HG03439 (cell line): ENCODE data around the gene PTPN4.
A peak's percentile ranks its signal among the peaks of the same experiment; 100 is the strongest.

Experiments used
- ATAC-seq: cut with Tn5 transposase; IDR thresholded peaks from one replicate; pipeline ENCODE4 v1.9.1; 2021; ENCODE audit warnings: mild to moderate bottlenecking, moderate library complexity; ENCODE audit not compliant: unreplicated experiment

The PTPN4 gene

GRCh38 chr2:119846021-119846420, 86.3 kb downstream of the PTPN4 start:
- no peak for ATAC-seq

DNA sequence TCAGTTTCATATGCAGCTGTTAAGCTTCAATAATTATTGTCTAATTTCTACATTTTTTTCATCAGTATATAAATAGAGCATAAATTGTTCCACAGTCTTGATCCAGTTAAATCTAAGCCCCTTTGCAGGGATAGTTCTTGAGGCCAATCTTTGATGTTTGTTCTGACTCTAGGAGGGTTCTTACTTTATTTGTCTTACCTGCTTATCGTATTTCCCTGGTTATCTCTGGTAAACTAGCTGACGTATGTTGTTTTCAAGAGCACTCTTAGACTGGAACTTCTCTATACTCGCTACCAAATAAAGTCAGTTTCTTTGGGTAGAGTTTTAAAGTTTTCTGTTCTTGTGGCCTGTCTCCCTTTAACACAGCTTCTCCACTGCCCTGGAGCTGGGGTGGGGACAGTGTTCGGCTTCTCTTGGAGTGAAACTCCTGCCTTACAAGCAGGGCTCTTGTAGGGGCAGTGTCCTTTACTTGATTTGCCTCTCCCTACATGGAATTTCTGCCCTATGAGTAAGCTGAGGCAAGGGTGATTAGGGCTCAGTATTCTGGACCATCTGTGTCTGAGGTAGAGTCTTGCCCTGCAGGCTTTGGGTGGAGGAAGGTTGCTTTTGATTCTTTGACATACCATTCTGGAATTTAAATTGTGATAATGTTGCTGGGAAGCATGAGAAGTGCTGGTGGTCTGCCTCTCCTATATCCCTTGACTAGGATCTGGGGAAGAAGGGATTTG, 90.3 kb downstream of the PTPN4 start:
- no peak for ATAC-seq

DNA sequence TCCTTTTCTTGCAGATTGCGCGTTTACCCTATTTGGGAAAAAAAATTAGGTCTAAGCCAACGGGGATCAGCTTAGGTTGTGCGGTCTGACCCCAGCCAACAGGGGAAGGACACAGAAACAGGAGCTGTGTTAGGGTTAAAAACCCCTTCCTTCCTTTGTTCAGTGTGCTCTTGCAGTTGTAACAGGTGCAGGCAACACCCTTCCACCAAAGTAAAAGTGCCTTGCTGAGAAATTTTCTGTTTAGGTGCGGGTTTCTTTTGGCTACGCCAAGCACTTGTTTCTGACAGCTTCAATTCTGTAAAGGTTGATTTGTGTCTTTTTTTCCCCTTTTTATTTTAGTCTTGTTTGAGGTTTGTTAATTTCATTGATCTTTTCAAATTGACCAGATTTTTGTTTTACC, 92.5 kb downstream of the PTPN4 start:
- no peak for ATAC-seq

DNA sequence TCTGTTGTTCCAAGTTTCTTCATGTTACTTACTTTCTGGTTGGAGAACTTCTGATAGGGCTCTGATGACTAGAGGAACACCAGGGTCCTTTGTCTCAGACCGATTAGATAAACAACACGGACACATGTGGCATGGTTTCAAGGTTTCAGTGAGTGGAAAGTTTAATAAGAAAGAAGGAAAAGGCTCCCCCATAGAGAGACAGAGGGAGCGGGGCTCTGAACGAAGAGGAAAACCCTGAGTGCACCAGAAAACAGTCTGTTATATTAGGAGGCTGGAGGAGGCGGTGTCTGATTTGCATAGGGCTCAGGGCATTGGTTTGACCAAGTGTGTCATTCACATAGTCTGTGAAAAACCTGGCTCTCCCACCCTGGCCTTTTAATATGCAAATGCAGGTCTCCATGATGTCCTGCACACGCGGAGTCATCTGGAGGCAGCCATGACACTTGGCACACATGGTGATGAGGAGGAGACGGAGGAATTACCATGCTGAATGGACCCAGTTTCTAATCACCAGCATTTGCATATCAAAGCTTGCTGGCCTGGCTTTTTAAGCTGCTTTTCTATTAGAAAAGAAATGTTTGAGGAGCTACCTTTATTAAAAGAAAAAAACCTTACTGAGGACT, 94.2 kb downstream of the PTPN4 start:
- ATAC-seq, result no peak

DNA sequence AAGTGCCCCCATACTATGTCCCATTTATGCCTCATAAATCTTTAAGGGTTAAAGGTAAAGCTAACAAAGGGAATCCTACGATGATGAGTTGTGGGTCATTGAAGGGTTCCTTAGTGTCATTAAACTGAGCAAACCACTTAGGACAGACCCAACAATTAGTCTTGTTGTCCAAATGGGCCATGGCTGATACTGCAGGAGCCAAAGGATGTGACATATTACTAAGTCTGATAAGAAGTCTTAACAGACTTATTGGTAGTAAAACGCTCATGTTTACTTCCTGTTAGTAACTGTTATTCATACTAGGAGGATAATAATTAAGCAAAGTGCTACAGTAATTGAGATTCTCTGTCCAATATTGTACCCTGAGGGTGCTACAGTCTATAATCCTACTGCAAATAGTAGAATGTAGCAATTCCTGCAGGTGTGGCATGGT, 96.8 kb downstream of the PTPN4 start:
- no peak for ATAC-seq

DNA sequence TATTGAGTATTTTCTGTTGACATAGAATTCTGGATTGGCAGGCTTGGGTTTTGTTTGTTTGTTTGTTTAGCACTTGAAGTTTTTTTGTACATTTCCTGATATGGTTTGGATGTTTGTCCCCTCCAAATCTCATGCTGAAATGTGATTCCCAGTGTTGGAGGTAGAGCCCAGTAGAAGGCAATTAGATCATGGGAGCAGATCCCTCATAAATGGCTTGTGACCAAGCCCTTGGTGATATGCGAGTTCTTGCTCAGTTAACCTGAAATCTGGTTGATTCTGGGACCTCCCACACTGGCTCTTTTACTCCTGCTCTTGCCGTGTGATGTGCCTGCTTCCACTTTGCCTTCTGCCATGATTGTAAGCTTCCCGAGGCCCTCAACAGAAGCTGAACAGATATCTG, 98.0 kb downstream of the PTPN4 start:
- ATAC-seq, result no peak

DNA sequence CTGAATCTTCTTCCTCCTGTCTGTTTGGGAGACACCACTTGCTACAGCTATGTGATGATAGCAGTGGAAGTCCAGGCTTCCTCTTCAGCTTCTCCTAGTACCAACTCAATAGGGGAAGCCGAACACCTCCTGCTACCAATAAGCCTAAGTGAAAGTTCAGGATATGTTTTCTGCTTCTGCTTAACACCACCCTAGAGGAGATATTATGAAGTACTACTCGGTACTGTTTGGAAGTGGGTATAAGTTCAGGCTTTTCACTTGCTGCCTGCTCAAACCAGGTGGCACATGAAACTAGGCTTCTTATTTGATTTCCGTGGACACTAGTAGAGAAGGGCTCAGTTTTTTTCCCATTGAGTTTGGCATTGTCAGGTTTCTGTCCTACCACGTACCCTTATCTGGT, 99.8 kb downstream of the PTPN4 start:
- no peak for ATAC-seq

DNA sequence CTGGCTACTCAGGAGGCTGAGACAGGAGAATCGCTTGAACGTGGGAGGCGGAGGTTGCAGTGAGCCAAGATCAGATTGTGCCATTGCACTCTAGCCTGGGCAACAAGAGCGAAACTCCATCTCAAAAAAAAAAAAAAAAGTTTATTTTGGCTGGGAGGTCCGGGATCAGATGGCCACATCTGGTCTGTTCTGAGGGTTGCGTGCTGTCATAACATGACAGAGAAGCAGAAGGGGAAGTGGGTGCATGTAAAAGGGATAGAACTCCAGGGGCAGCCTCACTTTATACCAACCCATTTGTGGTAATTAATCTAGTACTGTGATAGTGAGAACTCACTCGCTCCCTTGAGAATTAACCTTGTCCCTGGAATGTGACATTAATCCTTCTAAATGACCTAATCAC, 101.2 kb downstream of the PTPN4 start:
- ATAC-seq, result no peak

DNA sequence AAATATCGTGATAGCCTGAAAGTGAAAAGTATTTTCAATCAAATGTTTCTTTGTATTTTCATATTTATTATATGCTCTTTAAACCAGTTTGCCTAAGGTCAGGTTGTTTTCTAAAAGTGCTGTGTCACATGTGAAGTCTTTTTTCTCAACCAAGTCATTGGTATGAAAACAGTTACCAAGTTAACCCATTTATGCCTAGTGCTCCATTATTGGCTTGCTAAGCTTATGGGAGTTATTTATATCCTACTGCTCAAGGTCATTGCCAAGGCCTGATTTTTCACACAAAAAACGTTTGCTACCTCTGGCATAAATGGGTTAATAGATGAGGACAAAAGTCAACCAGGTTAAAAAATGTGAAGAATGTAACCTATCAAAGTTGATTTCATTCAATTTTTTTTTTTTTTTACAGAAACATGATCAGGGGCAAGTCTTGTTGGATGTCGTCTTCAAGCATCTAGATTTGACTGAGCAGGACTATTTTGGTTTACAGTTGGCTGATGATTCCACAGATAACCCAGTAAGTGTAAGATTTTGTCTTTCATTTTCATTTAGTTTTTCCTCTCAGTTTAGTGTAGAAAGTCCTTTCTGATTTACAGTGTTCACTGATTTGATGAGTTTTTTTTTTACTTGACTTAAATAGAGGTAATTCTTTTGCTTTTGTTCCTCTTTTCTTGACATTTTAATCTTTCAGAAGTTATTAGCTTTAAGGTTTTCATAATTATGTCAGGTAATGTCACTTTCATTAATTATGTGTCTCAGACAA, 102.6 kb downstream of the PTPN4 start:
- ATAC-seq, result peak; percentile 75

- ATAC-seq, result no peak
Measured at GRCh38 chr2:119864318-119864717, 104.6 kb downstream of the PTPN4 start.

DNA sequence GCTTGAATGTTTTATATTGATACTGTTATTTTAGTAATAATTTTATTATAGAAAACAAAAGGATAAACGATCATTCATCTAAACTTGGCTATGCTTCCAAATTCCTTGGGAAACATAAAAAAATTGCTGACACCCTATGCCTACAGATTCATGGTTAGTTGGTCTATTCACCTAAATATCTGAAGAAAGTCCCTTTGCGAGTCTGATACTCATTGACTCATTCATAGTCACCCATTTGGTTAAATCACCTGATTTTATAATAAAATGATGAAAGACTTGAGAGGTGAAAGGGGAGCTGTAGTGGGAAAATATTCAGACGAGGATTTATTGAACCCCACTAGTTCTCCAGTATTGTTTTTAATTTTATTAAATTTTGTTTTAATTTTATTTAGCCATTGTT, 112.0 kb downstream of the PTPN4 start:
- no peak for ATAC-seq

DNA sequence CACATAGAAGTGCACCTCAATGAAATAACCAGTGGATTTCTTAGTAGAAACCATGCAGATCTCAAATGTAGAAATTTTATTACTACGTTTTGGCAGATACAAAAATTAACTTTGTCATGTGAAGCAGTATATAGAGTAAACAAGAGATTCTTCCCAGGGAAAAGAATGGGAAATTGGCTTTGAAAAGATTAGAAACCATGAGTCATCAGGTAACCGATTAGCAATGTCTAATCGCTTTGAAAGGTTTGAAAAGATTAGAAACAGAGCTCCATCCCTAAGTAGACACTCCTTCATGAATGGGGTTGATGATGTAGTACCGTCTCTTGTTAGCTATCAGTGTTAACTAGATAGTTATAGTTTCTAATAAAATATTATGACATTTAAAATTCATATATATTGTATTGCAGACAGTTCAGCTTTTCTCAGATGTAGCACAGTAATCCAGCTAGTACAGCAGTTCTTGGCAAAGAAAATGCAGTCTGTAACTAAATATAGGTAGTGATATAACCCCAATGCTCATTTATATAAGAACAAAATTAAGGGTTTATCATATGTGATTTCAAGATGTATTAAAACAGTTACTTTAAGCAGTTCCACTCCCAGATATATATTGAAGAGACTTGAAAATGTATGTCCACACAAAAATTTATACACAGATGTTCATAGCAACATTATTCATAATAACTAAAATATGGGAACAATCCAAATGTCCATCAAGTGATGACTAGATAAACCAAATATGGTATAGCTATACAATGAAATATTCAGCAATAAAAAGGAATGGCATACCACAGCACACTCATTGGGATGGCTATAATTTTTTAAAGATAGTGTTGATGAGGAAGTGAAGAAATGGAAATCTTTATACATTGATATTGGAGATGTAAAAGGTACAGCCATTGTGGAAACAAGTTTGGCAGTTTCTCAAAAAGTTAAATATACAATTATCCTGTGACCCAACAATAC, 113.9 kb downstream of the PTPN4 start:
- no peak for ATAC-seq

DNA sequence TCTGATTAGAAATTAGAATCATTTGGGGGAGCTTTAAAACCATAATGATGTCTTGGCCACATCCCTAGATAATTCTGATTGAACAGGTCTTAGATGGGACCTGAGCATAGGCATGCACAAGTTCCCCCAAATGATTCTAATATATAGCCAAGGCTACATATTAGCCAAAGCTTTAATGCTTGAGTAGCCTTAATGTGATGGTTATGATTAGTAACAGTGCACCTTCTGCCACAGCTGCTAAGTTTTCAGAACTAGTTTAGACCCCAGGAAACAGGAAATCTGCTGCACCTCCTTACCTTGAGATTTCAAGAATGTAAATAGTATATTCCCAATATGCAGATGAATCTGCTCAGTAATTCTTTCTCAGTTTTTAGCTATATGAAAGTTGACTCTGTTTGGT, 119.8 kb downstream of the PTPN4 start:
- no peak for ATAC-seq

GRCh38 chr2:119888680-119889079, 129.0 kb downstream of the PTPN4 start:
- no peak for ATAC-seq

DNA sequence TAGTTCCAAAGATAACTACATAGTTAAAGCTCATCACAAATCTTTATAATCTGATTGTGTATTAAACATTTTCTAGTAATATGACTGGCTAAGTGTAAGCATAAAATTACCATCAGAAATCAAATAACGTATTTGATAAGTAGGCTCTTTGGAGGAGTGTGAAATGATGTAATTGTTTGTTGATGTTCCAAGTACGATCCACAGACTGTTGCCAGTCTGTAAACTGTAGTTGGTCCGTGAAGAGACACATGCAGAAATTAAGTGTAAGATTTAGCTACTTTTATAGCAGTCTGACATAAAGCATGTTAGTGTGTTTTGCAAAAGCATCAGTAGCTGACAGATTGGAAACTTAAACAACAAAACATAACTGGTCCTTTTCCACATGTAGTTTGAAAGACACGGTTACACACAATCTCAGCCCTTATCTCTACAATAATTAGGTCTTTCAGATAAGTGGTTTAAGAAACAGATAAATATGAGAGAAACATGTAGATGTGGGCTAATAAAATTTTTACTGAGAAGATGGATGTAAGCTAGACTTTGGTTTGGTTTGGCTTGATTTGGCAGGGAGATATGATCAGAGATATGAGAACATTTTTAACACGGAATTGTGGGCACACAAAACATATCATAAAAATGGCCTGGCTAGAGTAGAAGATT, 138.1 kb downstream of the PTPN4 start:
- ATAC-seq, result no peak

GRCh38 chr2:119901013-119901412, 141.3 kb downstream of the PTPN4 start:
- no peak for ATAC-seq

- ATAC-seq, result no peak
Measured at GRCh38 chr2:119910566-119910965, 150.8 kb downstream of the PTPN4 start.

DNA sequence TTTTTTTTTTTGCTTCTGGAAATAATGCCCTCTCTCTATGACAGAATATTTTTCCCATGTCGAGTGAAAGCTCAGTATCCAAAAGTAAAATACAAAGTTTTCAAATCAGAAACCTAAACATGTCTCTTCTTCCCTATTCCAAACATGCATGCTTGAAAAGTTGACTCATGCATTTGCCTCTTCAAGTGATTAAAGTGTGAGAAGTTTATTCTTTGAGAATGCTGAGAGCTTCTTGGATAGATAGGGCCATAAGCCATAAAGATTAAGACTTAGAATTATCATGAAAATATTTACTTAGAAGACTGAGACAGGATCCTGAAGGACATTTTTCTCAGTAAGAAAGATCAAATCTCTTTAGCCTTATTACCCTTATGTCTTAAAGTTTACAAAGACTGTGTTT, 154.5 kb downstream of the PTPN4 start:
- no peak for ATAC-seq

- no peak for ATAC-seq
Measured at GRCh38 chr2:119921825-119922224, 162.1 kb downstream of the PTPN4 start.

DNA sequence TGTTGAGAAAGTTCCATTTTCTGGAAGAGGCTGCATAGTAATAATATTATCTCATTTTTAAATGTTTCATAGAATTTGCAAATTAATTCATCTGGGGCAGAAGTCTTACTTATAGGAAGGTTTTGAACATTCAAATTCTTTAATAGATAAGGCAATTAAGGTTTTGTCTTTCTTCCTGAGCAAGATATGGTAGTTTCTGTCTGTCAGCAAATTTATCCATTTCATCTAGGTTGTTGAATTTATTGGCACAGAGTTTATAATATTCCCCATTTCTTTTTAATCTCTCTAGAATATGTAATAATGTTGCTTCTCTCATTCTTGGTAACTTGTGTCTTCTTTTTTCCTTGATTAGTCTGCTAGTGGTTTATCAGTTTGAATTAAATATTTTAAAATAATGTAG, 163.0 kb downstream of the PTPN4 start:
- no peak for ATAC-seq
